GM23338 (cell line): ENCODE results near the gene PATE1. TPM values are rescaled to one million over a fixed set of nuclear protein-coding genes. Genes with fewer than 3 reads are reported as not detected.

Experiments used
- ATAC-seq: fragments of 200-7000 bp; cut with Tn5 transposase; 3 replicates; pipeline ENCODE4 v1.9.1; 2020
- DNase-seq: peaks from one replicate; pipeline ENCODE4 v3.0.0-alpha.2; 2015; ENCODE audit warnings: low spot score
- H2AFZ ChIP-seq: fragments of 200-600 bp; sonication (generic); 2 replicates; pipeline ENCODE4 v1.8.0; 2016; ENCODE audit warnings: antibody characterized with exemption, mild to moderate bottlenecking, moderate library complexity
- H3F3A ChIP-seq: fragments of 200-600 bp; sonication (generic); replicated peaks from 2 replicates; pipeline ENCODE4 v1.8.0; 2017; ENCODE audit warnings: antibody characterized with exemption, mixed run types, low read depth
- H3K27ac ChIP-seq: fragments of 200-600 bp; sonication (generic); 2 replicates; pipeline ENCODE4 v1.6.1; 2016; ENCODE audit warnings: low read depth
- H3K27me3 ChIP-seq: fragments of 200-600 bp; sonication (generic); 2 replicates; pipeline ENCODE4 v1.8.0; 2016; ENCODE audit warnings: mild to moderate bottlenecking, mixed run types, moderate library complexity; ENCODE audit not compliant: insufficient read depth
- H3K36me3 ChIP-seq: fragments of 200-600 bp; sonication (generic); 2 replicates; pipeline ENCODE4 v1.8.0; 2016; ENCODE audit warnings: mild to moderate bottlenecking; ENCODE audit not compliant: insufficient read depth
- H3K4me1 ChIP-seq: fragments of 200-600 bp; sonication (generic); 2 replicates; pipeline ENCODE4 v1.8.0; 2016; ENCODE audit warnings: mild to moderate bottlenecking, moderate library complexity; ENCODE audit not compliant: insufficient read depth
- H3K4me2 ChIP-seq: fragments of 200-600 bp; sonication (generic); 2 replicates; pipeline ENCODE4 v1.7.1; 2017; ENCODE audit warnings: mixed run types
- H3K4me3 ChIP-seq: fragments of 200-600 bp; sonication (generic); 2 replicates; pipeline ENCODE4 v1.6.1; 2016; ENCODE audit warnings: mixed run types
- H3K79me2 ChIP-seq: fragments of 200-600 bp; sonication (generic); replicated peaks from 2 replicates; pipeline ENCODE4 v1.8.0; 2017; ENCODE audit warnings: mild to moderate bottlenecking; ENCODE audit not compliant: insufficient read depth
- H3K9me2 ChIP-seq: fragments of 200-600 bp; sonication (generic); 2 replicates; pipeline ENCODE4 v1.8.0; 2017; ENCODE audit not compliant: insufficient read depth
- H4K20me1 ChIP-seq: fragments of 200-600 bp; sonication (generic); replicated peaks from 2 replicates; pipeline ENCODE4 v1.8.0; 2017; ENCODE audit warnings: mild to moderate bottlenecking; ENCODE audit not compliant: insufficient read depth
- H3K27ac Mint-ChIP-seq: 2 replicates; pipeline ENCODE4 v1.8.0; 2020; ENCODE audit warnings: inconsistent platforms, mild to moderate bottlenecking, moderate library complexity, mixed read lengths
- H3K27me3 Mint-ChIP-seq: 3 replicates; pipeline ENCODE4 v1.8.0; 2022; ENCODE audit warnings: low read depth, mild to moderate bottlenecking, moderate library complexity, mixed read lengths, inconsistent platforms; ENCODE audit not compliant: insufficient read depth, poor library complexity
- H3K36me3 Mint-ChIP-seq: 3 replicates; pipeline ENCODE4 v1.8.0; 2021; ENCODE audit warnings: low read depth, mild to moderate bottlenecking, inconsistent platforms, moderate library complexity, mixed read lengths
- H3K4me1 Mint-ChIP-seq: 3 replicates; pipeline ENCODE4 v1.8.0; 2020; ENCODE audit warnings: mild to moderate bottlenecking, inconsistent platforms, mixed read lengths
- H3K4me3 Mint-ChIP-seq: 3 replicates; pipeline ENCODE4 v1.8.0; 2021; ENCODE audit warnings: moderate library complexity, mild to moderate bottlenecking, inconsistent platforms, mixed read lengths
- H3K9me3 Mint-ChIP-seq: 3 replicates; pipeline ENCODE4 v1.8.0; 2020; ENCODE audit warnings: moderate library complexity, mild to moderate bottlenecking, inconsistent platforms, mixed read lengths
- CREB1 ChIP-seq: fragments of 250-450 bp; sonication (Bioruptor Pico); IDR thresholded peaks from 2 replicates; pipeline ENCODE4 v1.5.0; 2020; ENCODE audit warnings: low read depth, mild to moderate bottlenecking, moderate library complexity
- EZH2 ChIP-seq: fragments of 200-600 bp; sonication (generic); IDR thresholded peaks from one replicate; pipeline ENCODE4 v1.8.0; 2017; ENCODE audit warnings: antibody characterized with exemption, mild to moderate bottlenecking, low read depth; ENCODE audit not compliant: unreplicated experiment
- STAT1 ChIP-seq: IDR thresholded peaks from one replicate; pipeline ENCODE4 v1.6.1; 2016; ENCODE audit warnings: antibody characterized with exemption; ENCODE audit not compliant: unreplicated experiment
- ZNF114 ChIP-seq: fragments of 250-450 bp; sonication (Bioruptor Pico); IDR thresholded peaks from 2 replicates; pipeline ENCODE4 v1.5.0; 2020; ENCODE audit warnings: mild to moderate bottlenecking, moderate library complexity
- long read RNA-seq: library from polyadenylated mRNA; unstranded; transcript quantifications from one replicate; pipeline ENCODE4 v2.0.0, GENCODE V29; 2020; ENCODE audit not compliant: unreplicated experiment
- polyA plus RNA-seq: library from polyadenylated mRNA; unstranded; fragments of >200 nt; fragmentation: Nextera tagmentation; extraction: Ambion mirVana; gene quantifications from 2 replicates; pipeline ENCODE4 v1.2.1, GENCODE V29; 2016
- total RNA-seq: library from RNA; depleted of rRNA; stranded (reverse); fragments of >200 nt; shearing (Covaris generic); gene quantifications from 2 replicates; pipeline ENCODE4 v1.2.3, GENCODE V29; 2014; rRNA removed
- TF ChIP-seq, protein P1 (sequence below), 2 experiments: fragments of 200-600 bp in 1 of 2; sonication (generic) in 1 of 2; conservative IDR thresholded peaks; 2 replicates each; pipeline versions ENCODE4 v1.5.1 to v1.6.1; 2016 to 2017; ENCODE audit warnings: antibody characterized with exemption in 2 of 2, low read depth in 2 of 2, mild to moderate bottlenecking in 2 of 2, moderate library complexity in 1 of 2
- TF ChIP-seq, protein P2 (sequence below): IDR thresholded peaks from one replicate; pipeline ENCODE4 v1.6.1; 2018; ENCODE audit warnings: antibody characterized with exemption; ENCODE audit not compliant: unreplicated experiment

The PATE1 gene, protein sequence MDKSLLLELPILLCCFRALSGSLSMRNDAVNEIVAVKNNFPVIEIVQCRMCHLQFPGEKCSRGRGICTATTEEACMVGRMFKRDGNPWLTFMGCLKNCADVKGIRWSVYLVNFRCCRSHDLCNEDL
- not detected in 2 replicates for total RNA-seq
- polyA plus RNA-seq, result not detected in 2 replicates
- long read RNA-seq, result 0 reads

DNA sequence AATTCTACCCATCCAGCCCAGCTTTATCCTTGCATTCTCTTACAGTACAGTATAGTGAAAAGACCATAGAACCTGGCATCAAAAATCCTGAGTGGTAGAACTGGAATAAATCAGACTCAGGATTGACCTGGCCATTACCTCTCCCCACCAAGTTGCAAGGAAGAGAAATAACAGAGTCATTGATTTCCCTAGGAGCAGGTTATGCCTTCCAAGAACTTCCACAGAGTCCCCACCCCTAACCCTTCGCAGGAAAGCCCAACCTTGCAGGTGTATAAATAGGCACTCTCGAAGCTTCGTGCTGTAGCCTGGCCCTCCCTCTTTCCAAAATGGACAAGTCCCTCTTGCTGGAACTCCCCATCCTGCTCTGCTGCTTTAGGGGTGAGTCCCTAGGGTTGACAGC lies at the start of gene PATE1:
TSS of gene PATE1 (plus strand) at position 301 of the 400 bp plus-strand sequence. CDS start at position 327, 26 bp downstream.
- Histone ChIP-seq H4K20me1 (no peaks in the 10 kb centered on the region), H3K9me2 (no peaks in the 10 kb centered on the region), H3K36me3 (no peaks in the 10 kb centered on the region), H2AFZ (no peak within 1 kb of the TSS), H3K79me2 (no peaks in the 10 kb centered on the region), H3K27ac (no peak within 1 kb of the TSS), H3K27me3 (no peaks in the 10 kb centered on the region), H3F3A (no peaks in the 10 kb centered on the region), H3K4me2 (no peak within 1 kb of the TSS), H3K4me1 (no peaks in the 10 kb centered on the region), H3K4me3 (no peak within 1 kb of the TSS)
- no peaks in the 10 kb centered on the region for H3K27me3 Mint-ChIP-seq
- H3K4me1 Mint-ChIP-seq, result no peaks in the 10 kb centered on the region
- no peaks in the 10 kb centered on the region for H3K9me3 Mint-ChIP-seq
- no peaks in the 10 kb centered on the region for H3K36me3 Mint-ChIP-seq
- ATAC-seq, result no peak
- H3K4me3 Mint-ChIP-seq, result no peak within 1 kb of the TSS
- no peak for DNase-seq
- TF ChIP-seq EZH2, result no peak
- no peak for TF ChIP-seq CREB1 (CRISPR knock-in tag)
- TF ChIP-seq ZNF114, result no peak
- TF ChIP-seq STAT1, result no peak
- no peak within 1 kb of the TSS for H3K27ac Mint-ChIP-seq

DNA sequence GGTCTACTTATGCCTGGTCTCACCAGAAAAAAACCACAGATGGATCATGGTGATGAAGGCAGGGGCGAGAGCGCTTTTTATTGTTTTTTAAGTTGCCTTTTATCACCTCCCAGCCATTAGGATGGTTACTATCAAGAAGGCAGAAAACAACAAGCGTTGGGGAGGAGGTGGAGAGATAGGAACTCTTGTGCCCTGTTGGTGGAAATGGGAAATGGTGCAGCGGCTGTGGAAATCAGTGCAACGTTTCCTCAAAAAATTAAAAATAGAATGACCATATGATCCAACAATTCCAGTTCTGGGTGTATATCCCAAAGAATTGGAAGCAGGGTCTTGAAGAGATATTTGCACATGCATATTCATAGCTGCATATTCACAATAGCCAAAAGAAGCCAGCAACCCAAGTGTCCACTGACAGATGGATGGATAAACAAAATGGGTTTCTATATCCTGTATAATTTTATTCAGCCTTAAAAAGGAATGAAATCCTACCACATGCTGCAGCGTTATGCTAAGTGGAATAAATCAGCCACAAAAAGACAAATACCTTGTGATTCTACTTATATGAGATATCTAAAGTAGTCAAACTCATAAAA lies 45.0 kb upstream of the PATE1 start:
- H4K20me1 ChIP-seq, result no peaks in the 10 kb centered on the region
- no peaks in the 10 kb centered on the region for H3K27me3 ChIP-seq
- H3K27ac Mint-ChIP-seq, result no peak overlapping the region
- H3K27me3 Mint-ChIP-seq, result peaks cover 3% of the 10 kb centered on the region
- ATAC-seq (no peak), DNase-seq (no peak)
- H3K36me3 Mint-ChIP-seq, result peaks cover 2% of the 10 kb centered on the region; the same call in 1 of the 3 replicates
- no peak overlapping the region for H3K27ac ChIP-seq
- H3K4me1 Mint-ChIP-seq, result peaks cover 13% of the 10 kb centered on the region
- peaks cover 4% of the 10 kb centered on the region; the same call in 1 of the 2 replicates for H3K4me1 ChIP-seq
- no peak overlapping the region for H3K4me3 Mint-ChIP-seq
- H3K4me3 ChIP-seq, result no peak overlapping the region
- no peak overlapping the region for H3K4me2 ChIP-seq
- no peaks in the 10 kb centered on the region; the same call in 1 of the 3 replicates for H3K9me3 Mint-ChIP-seq
- no peaks in the 10 kb centered on the region for H3K79me2 ChIP-seq
- H2AFZ ChIP-seq, result no peak overlapping the region
- H3K9me2 ChIP-seq, result no peaks in the 10 kb centered on the region
- H3K36me3 ChIP-seq, result no peaks in the 10 kb centered on the region
- H3F3A ChIP-seq, result no peaks in the 10 kb centered on the region
- TF ChIP-seq, protein P1, sequence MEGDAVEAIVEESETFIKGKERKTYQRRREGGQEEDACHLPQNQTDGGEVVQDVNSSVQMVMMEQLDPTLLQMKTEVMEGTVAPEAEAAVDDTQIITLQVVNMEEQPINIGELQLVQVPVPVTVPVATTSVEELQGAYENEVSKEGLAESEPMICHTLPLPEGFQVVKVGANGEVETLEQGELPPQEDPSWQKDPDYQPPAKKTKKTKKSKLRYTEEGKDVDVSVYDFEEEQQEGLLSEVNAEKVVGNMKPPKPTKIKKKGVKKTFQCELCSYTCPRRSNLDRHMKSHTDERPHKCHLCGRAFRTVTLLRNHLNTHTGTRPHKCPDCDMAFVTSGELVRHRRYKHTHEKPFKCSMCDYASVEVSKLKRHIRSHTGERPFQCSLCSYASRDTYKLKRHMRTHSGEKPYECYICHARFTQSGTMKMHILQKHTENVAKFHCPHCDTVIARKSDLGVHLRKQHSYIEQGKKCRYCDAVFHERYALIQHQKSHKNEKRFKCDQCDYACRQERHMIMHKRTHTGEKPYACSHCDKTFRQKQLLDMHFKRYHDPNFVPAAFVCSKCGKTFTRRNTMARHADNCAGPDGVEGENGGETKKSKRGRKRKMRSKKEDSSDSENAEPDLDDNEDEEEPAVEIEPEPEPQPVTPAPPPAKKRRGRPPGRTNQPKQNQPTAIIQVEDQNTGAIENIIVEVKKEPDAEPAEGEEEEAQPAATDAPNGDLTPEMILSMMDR (conservative IDR thresholded peaks at IDR 0.05; ENCODE audit: low read depth in 2 of 2), result 0 out of 4 replicates have a peak, but pooled peaks of 1 of the 2 experiments have one; percentile 9
- TF ChIP-seq, protein P2, sequence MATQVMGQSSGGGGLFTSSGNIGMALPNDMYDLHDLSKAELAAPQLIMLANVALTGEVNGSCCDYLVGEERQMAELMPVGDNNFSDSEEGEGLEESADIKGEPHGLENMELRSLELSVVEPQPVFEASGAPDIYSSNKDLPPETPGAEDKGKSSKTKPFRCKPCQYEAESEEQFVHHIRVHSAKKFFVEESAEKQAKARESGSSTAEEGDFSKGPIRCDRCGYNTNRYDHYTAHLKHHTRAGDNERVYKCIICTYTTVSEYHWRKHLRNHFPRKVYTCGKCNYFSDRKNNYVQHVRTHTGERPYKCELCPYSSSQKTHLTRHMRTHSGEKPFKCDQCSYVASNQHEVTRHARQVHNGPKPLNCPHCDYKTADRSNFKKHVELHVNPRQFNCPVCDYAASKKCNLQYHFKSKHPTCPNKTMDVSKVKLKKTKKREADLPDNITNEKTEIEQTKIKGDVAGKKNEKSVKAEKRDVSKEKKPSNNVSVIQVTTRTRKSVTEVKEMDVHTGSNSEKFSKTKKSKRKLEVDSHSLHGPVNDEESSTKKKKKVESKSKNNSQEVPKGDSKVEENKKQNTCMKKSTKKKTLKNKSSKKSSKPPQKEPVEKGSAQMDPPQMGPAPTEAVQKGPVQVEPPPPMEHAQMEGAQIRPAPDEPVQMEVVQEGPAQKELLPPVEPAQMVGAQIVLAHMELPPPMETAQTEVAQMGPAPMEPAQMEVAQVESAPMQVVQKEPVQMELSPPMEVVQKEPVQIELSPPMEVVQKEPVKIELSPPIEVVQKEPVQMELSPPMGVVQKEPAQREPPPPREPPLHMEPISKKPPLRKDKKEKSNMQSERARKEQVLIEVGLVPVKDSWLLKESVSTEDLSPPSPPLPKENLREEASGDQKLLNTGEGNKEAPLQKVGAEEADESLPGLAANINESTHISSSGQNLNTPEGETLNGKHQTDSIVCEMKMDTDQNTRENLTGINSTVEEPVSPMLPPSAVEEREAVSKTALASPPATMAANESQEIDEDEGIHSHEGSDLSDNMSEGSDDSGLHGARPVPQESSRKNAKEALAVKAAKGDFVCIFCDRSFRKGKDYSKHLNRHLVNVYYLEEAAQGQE, result no peak
